ENCODE data around the gene DSCAML1.
"Not testable (repeated sequence)": the region's sequence is repeated elsewhere in the genome, so short reads cannot be mapped to it uniquely, and the experiment has no call there.

Gene DSCAML1

DNA sequence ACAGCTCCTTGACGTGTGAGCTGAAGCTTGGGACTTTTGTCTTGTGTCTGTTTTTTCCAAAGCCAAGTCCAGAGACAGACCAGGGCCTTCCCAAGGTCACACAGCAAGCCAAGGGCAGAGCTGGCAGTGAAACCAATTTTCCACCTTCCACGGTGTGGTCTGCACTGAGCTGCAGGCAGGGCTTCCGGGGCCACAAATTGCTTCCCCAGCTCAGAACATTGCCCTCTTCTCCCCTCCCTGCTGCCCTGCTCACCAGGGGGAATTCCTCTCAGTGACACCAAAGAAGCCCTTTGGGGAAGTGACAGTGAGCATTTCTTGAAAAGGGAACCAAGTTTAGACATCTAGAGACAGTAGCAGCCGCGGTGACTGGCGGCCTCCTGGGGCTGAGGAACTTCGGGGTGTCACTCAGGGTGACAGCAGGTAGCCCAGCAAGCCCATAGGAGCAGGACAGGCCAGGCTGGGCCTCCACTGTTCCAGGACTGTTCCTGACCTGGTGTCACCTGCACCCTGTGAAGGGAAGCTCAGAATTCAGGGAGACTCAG lies 18.3 kb upstream of the DSCAML1 start:
- Mint-ChIP-seq H3K27ac (peak overlapping the region; percentile 92), H3K27me3 (no peaks in the 10 kb centered on the region), H3K4me3 (peak overlapping the region; percentile 75), H3K4me1 (peaks cover 53% of the 10 kb centered on the region), H3K9me3 (no peaks in the 10 kb centered on the region), H3K36me3 (no peaks in the 10 kb centered on the region)

GRCh38 chr11:117814766-117815261 lies 17.8 kb upstream of the DSCAML1 start:
- no peaks in the 10 kb centered on the region for H3K36me3 Mint-ChIP-seq
- peak overlapping the region; percentile 75 for H3K4me3 Mint-ChIP-seq
- H3K27ac Mint-ChIP-seq: peak overlapping the region; percentile 92
- H3K4me1 Mint-ChIP-seq: peaks cover 52% of the 10 kb centered on the region
- no peaks in the 10 kb centered on the region for H3K27me3 Mint-ChIP-seq
- H3K9me3 Mint-ChIP-seq: no peaks in the 10 kb centered on the region

GRCh38 chr11:117814204-117814765 lies 17.3 kb upstream of the DSCAML1 start:
- peaks cover 54% of the 10 kb centered on the region for H3K4me1 Mint-ChIP-seq

GRCh38 chr11:117810056-117810451 lies 13.0 kb upstream of the DSCAML1 start:
- H3K9me3 Mint-ChIP-seq, H3K27me3 Mint-ChIP-seq, H3K36me3 Mint-ChIP-seq, H3K27ac Mint-ChIP-seq: not testable (repeated sequence)
- peak overlapping the region; percentile 1 for H3K4me3 Mint-ChIP-seq
- peaks cover 24% of the 10 kb centered on the region for H3K4me1 Mint-ChIP-seq

More at GRCh38 chr11:117814204-117814765, 17.3 kb upstream of the DSCAML1 start:
- no peaks in the 10 kb centered on the region for H3K27me3 Mint-ChIP-seq
- H3K27ac Mint-ChIP-seq: peak overlapping the region; percentile 92
- no peaks in the 10 kb centered on the region for H3K36me3 Mint-ChIP-seq
- no peaks in the 10 kb centered on the region for H3K9me3 Mint-ChIP-seq
- peak overlapping the region; percentile 75 for H3K4me3 Mint-ChIP-seq

- no peaks in the 10 kb centered on the region for H3K36me3 Mint-ChIP-seq
- H3K4me3 Mint-ChIP-seq: peak overlapping the region; percentile 1
- peaks cover 18% of the 10 kb centered on the region for H3K4me1 Mint-ChIP-seq
- H3K27ac Mint-ChIP-seq: no peak overlapping the region
- no peaks in the 10 kb centered on the region for H3K9me3 Mint-ChIP-seq
- H3K27me3 Mint-ChIP-seq: no peaks in the 10 kb centered on the region
Measured at GRCh38 chr11:117809236-117810055, 12.4 kb upstream of the DSCAML1 start.

DNA sequence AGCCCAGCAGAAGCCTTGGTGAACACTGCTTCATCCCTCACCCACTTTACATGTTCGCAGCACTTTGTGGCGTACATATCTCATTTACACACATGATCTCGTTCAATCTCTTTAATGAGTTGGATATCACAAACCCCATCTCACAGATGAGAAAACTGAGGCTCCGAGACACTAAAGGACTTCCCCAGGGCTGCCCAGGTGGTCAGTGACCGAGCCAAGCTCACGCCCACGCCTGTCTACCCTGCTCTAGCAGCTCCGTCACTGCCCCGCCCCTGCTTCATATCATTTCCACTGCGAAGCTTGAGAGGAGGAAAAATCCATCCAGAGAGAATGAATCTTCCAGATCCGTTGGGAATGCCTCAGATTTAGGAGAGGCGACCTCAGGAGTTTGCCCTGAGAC lies 11.8 kb upstream of the DSCAML1 start:
- Mint-ChIP-seq H3K4me3 (no peak overlapping the region), H3K27ac (no peak overlapping the region), H3K27me3 (no peaks in the 10 kb centered on the region), H3K4me1 (peaks cover 14% of the 10 kb centered on the region), H3K36me3 (no peaks in the 10 kb centered on the region), H3K9me3 (no peaks in the 10 kb centered on the region)

DNA sequence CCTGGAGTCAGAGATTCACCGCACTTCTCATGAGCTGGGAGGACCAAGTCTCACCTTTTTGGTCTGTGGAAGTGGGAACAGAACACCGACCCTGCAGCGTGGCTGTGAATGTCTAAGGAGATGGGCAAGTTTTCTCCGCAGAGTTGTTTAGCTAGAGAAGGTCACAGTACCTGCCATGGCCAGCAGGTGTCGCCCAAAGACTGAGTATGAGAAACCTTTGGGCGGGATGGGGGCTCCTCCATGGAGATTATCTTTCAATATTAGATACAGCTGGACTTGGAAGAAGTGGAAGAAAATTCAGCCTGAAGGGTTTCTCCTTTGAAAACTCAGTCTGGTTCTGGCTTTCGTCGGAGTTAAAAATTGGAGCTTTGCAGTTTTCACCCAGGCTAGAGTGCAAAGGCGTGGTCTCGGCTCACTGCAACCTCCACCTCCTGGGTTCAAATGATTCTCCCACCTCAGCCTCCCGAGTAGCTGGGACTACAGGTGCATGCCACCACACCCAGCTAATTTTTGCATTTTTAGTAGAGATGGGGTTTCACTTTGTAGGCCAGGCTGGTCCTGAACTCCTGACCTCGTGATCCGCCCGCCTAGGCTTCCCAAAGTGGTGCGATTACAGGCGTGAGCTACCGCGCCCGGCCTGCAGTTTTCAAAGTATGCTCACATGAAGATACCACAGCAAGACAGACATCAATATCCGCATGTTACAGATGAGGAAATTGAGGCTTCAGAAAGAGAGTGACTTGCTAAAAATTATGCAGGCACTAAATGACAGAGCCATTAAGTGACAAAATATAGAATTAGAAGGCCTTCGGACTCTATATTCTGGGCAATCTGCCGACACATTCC lies 10.7 kb upstream of the DSCAML1 start:
- no peak overlapping the region for H3K27ac Mint-ChIP-seq
- no peak overlapping the region for H3K4me3 Mint-ChIP-seq
- no peaks in the 10 kb centered on the region for H3K9me3 Mint-ChIP-seq
- no peaks in the 10 kb centered on the region for H3K36me3 Mint-ChIP-seq
- H3K4me1 Mint-ChIP-seq: peaks cover 10% of the 10 kb centered on the region
- H3K27me3 Mint-ChIP-seq: no peaks in the 10 kb centered on the region

- no peaks in the 10 kb centered on the region for H3K36me3 Mint-ChIP-seq
- no peaks in the 10 kb centered on the region for H3K27me3 Mint-ChIP-seq
- no peaks in the 10 kb centered on the region for H3K9me3 Mint-ChIP-seq
- H3K4me1 Mint-ChIP-seq: peaks cover 10% of the 10 kb centered on the region
- no peak overlapping the region for H3K4me3 Mint-ChIP-seq
- H3K27ac Mint-ChIP-seq: no peak overlapping the region
Measured at GRCh38 chr11:117806846-117807245, 9.8 kb upstream of the DSCAML1 start.

GRCh38 chr11:117805045-117805444 lies 8.0 kb upstream of the DSCAML1 start:
- Mint-ChIP-seq H3K27me3 (no peaks in the 10 kb centered on the region), H3K4me1 (peaks cover 10% of the 10 kb centered on the region), H3K27ac (no peak overlapping the region), H3K4me3 (no peak overlapping the region), H3K36me3 (no peaks in the 10 kb centered on the region), H3K9me3 (no peaks in the 10 kb centered on the region)

- H3K4me1 Mint-ChIP-seq: peaks cover 4% of the 10 kb centered on the region
- peaks cover 1% of the 10 kb centered on the region for H3K27me3 Mint-ChIP-seq
- no peak overlapping the region for H3K27ac Mint-ChIP-seq
- H3K4me3 Mint-ChIP-seq: no peak overlapping the region
- no peaks in the 10 kb centered on the region for H3K36me3 Mint-ChIP-seq
- H3K9me3 Mint-ChIP-seq: no peaks in the 10 kb centered on the region
Measured at GRCh38 chr11:117803896-117804295, 6.9 kb upstream of the DSCAML1 start.

DNA sequence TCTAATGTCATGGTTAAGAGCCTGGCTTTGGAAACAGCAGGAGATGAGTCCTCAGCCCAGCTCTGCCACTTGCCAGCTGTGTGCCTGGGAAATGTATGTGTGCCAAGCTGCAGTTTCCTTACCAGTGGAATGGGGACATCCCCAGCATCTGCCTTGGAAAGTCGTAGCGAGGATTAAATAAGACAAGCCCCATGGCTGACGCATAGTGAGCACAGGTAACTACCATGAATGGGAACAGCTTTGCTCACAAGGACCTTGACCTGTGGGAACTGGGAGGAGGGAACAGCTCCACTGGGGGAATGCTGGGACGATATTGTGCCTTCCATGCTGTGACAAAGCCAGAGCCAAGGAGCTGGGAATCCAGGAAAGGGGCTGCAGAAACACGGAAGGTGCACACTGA lies 2.6 kb upstream of the DSCAML1 start:
- no peaks in the 10 kb centered on the region for H3K36me3 Mint-ChIP-seq
- H3K9me3 Mint-ChIP-seq: no peaks in the 10 kb centered on the region
- no peak overlapping the region for H3K4me3 Mint-ChIP-seq
- H3K27me3 Mint-ChIP-seq: peaks cover 14% of the 10 kb centered on the region
- no peak overlapping the region for H3K27ac Mint-ChIP-seq
- H3K4me1 Mint-ChIP-seq: peaks cover 16% of the 10 kb centered on the region

- H3K4me3 Mint-ChIP-seq: peak overlapping the region; percentile 51
- H3K27me3 Mint-ChIP-seq: peaks cover 36% of the 10 kb centered on the region
- no peaks in the 10 kb centered on the region for H3K9me3 Mint-ChIP-seq
- H3K4me1 Mint-ChIP-seq: peaks cover 16% of the 10 kb centered on the region
- no peak overlapping the region for H3K27ac Mint-ChIP-seq
- H3K36me3 Mint-ChIP-seq: no peaks in the 10 kb centered on the region
Measured at GRCh38 chr11:117796456-117796871, 552 bp downstream of the DSCAML1 start.

DNA sequence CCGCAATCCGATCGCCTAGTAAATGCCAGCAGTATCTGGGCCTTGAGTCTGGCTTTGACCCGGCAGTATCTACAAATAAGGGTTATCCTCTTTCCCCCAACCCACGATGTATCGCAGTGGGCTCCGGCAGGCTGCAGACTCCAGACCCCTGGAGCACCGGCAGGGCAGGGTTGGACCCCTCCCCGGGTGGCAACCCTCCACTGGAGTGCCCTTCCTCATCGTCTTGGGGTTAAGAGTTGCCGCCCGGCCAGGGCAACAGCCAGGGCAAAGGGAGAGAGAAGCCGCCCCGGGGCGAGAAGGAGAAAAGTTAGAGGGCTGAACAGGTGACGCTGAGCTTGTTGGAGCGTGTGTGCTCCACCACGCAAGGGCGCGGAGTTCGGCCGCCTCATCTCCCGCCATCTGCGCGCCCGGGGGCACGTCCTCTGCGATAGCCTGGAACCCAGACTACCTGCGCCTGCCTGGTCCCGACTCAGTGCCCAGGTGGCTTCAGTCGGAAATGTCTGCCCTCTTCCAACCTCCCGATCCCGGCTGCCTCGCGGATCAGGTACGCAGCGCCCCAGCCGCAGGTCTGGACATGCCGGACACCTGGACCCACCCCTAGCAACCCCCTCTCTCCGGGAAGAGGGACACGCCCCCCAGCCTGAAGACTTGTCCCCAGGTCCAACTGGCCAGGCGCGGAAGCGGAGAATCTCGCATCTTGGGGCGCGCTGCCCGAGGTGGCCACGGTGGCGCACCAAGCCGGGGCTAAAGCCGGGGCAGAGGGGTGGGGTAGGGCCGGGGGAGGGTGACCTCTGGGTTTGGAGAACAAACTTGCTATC lies 1.2 kb downstream of the DSCAML1 start:
- peaks cover 16% of the 10 kb centered on the region for H3K4me1 Mint-ChIP-seq
- peaks cover 37% of the 10 kb centered on the region for H3K27me3 Mint-ChIP-seq
- H3K36me3 Mint-ChIP-seq: no peaks in the 10 kb centered on the region
- H3K4me3 Mint-ChIP-seq: peak overlapping the region; percentile 55
- no peaks in the 10 kb centered on the region for H3K9me3 Mint-ChIP-seq
- H3K27ac Mint-ChIP-seq: no peak overlapping the region

GRCh38 chr11:117794772-117795629 lies 2.0 kb downstream of the DSCAML1 start:
- Mint-ChIP-seq H3K27me3 (peaks cover 37% of the 10 kb centered on the region), H3K27ac (no peak overlapping the region), H3K4me1 (peaks cover 16% of the 10 kb centered on the region), H3K36me3 (no peaks in the 10 kb centered on the region), H3K9me3 (no peaks in the 10 kb centered on the region), H3K4me3 (peak overlapping the region; percentile 51)

Data from activated naive CD4-positive, alpha-beta T cell treated with anti-CD3 and anti-CD28 coated beads, Interleukin-2, amount 50 U/mL, for 24 hours (primary cell).